K562 (cell line): ENCODE results near the gene NPEPL1. TPM values are rescaled to one million over a fixed set of nuclear protein-coding genes. Genes with fewer than 3 reads are reported as not detected.

ENCODE experiments used
- ATAC-seq: fragments of 200-7000 bp; cut with Tn5 transposase; 3 replicates; pipeline ENCODE4 v1.9.1; 2020; ENCODE audit warnings: moderate library complexity
- BruUV-seq: library from RNA; stranded (reverse); fragments of 400-500 nt; replicated peaks from 2 replicates; lab custom pipeline; 2021; lab: Mats Ljungman, UMichigan
- CTCF ChIA-PET: fragments of 300-600 bp; formaldehyde crosslinking; extraction: SDS; loops from one replicate; lab custom pipeline; 2021; ENCODE audit warnings: low intra/inter-chr PET ratio; lab: Yijun Ruan, JAX
- POLR2A ChIA-PET: fragments of 300-600, 350-650 bp; sonication (Branson Sonifier 250); formaldehyde crosslinking; extraction: SDS; loops from one replicate; lab custom pipeline; 2021; ENCODE audit warnings: antibody characterized with exemption, inconsistent platforms; lab: Yijun Ruan, JAX
- DNase-seq, 4 experiments: peaks; one replicate each; pipeline versions ENCODE4 v3.0.0 to v3.0.0-alpha.2; 2011 to 2018; ENCODE audit warnings: low spot score in 3 of 4, mixed read lengths in 3 of 4; ENCODE audit errors: extremely low read depth in 1 of 4
- FAIRE-seq: peaks from 2 replicates; lab custom pipeline; 2011; peaks lifted over from hg19 to GRCh38; lab: Jason Lieb, UNC
- H2AFZ ChIP-seq: 2 replicates; pipeline ENCODE4 v1.6.0; 2011; ENCODE audit warnings: low read depth, low read length, control low read depth, inconsistent platforms
- H3K27ac ChIP-seq: fragments of 200-600 bp; 3 replicates; pipeline ENCODE4 v1.8.0; 2011; ENCODE audit warnings: low read depth, mild to moderate bottlenecking, control low read depth, inconsistent platforms, low read length, moderate library complexity, mixed read lengths; ENCODE audit errors: extremely low read depth
- H3K27me3 ChIP-seq, 2 experiments: fragments of 300-600 bp in 1 of 2; 2 replicates in 1 of 2; 3 replicates in 1 of 2; pipeline versions ENCODE4 v1.6.0 to v1.8.0; 2011; ENCODE audit warnings: inconsistent platforms in 2 of 2, low read length in 2 of 2, mild to moderate bottlenecking in 1 of 2, mixed read lengths in 1 of 2, moderate library complexity in 1 of 2; ENCODE audit not compliant: control insufficient read depth in 2 of 2, insufficient read depth in 2 of 2
- H3K36me3 ChIP-seq: fragments of 300-600 bp; 3 replicates; pipeline ENCODE4 v1.8.0; 2011; ENCODE audit warnings: mild to moderate bottlenecking, low read length, inconsistent platforms; ENCODE audit not compliant: control insufficient read depth, insufficient read depth
- H3K4me1 ChIP-seq, 2 experiments: fragments of 200-600 bp in 1 of 2; replicated peaks in 1 of 2; 2 replicates in 1 of 2; 3 replicates in 1 of 2; pipeline versions ENCODE4 v1.5.1 to v1.8.0; 2011; ENCODE audit warnings: inconsistent platforms in 2 of 2, low read length in 2 of 2, mild to moderate bottlenecking in 1 of 2, mixed read lengths in 1 of 2, moderate library complexity in 1 of 2; ENCODE audit not compliant: control insufficient read depth in 2 of 2, insufficient read depth in 2 of 2
- H3K4me2 ChIP-seq: 2 replicates; pipeline ENCODE4 v1.6.1; 2011; ENCODE audit warnings: low read length, control low read depth, inconsistent platforms, mixed read lengths; ENCODE audit not compliant: insufficient read depth
- H3K4me3 ChIP-seq: fragments of 200-600 bp; sonication (generic), shearing (Covaris generic); 2 replicates; pipeline ENCODE4 v1.5.1; 2016; ENCODE audit warnings: control low read depth, inconsistent platforms
- H3K79me2 ChIP-seq: fragments of 200-600 bp; 3 replicates; pipeline ENCODE4 v1.8.0; 2011; ENCODE audit warnings: low read length, inconsistent platforms; ENCODE audit not compliant: control insufficient read depth, insufficient read depth
- H3K9ac ChIP-seq, 2 experiments: 2 replicates each; pipeline versions ENCODE4 v1.6.0 to v1.6.1; 2011; ENCODE audit warnings: low read depth in 2 of 2, low read length in 2 of 2, control low read depth in 1 of 2, inconsistent platforms in 1 of 2, mild to moderate bottlenecking in 1 of 2, mixed read lengths in 1 of 2; ENCODE audit not compliant: insufficient read depth in 1 of 2
- H3K9me1 ChIP-seq: one replicate; pipeline ENCODE4 v1.6.0; 2011; ENCODE audit warnings: inconsistent platforms, mild to moderate bottlenecking, low read length, moderate library complexity; ENCODE audit not compliant: control insufficient read depth, insufficient read depth
- H3K9me3 ChIP-seq: replicated peaks from 2 replicates; pipeline ENCODE4 v1.5.1; 2011; ENCODE audit warnings: low read depth, low read length, inconsistent platforms; ENCODE audit not compliant: control insufficient read depth, insufficient read depth
- H4K20me1 ChIP-seq: replicated peaks from 2 replicates; pipeline ENCODE4 v1.6.1; 2011; ENCODE audit warnings: low read length, inconsistent platforms, mixed read lengths; ENCODE audit not compliant: control insufficient read depth, insufficient read depth
- CBX2 ChIP-seq: fragments of 200-600 bp; sonication (generic); IDR thresholded peaks from one replicate; pipeline ENCODE4 v1.6.1; 2012; ENCODE audit warnings: mild to moderate bottlenecking, low read length, inconsistent platforms; ENCODE audit not compliant: insufficient read depth, poor library complexity, severe bottlenecking
- CEBPB ChIP-seq: fragments of 450-650 bp; IDR thresholded peaks from 2 replicates; pipeline ENCODE4 v1.6.1; 2016; ENCODE audit warnings: missing genetic modification characterization, missing compliant biosample characterization
- KDM4B ChIP-seq, 2 experiments: fragments of 450-650 bp in 1 of 2; sonication (generic) in 1 of 2; IDR thresholded peaks; 2 replicates each; pipeline ENCODE4 v1.6.1; 2016 to 2017; ENCODE audit warnings: borderline replicate concordance in 2 of 2, antibody characterized with exemption in 1 of 2, low read depth in 1 of 2, mild to moderate bottlenecking in 1 of 2
- MEF2A ChIP-seq: IDR thresholded peaks from 2 replicates; pipeline ENCODE4 v1.6.1; 2011; ENCODE audit warnings: low read depth, mild to moderate bottlenecking, low read length, moderate library complexity; ENCODE audit not compliant: control insufficient read depth
- MLLT1 ChIP-seq, 2 experiments: fragments of 450-650 bp; IDR thresholded peaks; 2 replicates each; pipeline ENCODE4 v1.6.1; 2016
- TSC22D4 ChIP-seq: fragments of 450-650 bp; IDR thresholded peaks from 2 replicates; pipeline ENCODE4 v1.6.1; 2016; ENCODE audit warnings: missing genetic modification characterization, missing biosample characterization, control low read depth
- ZFP1 ChIP-seq: fragments of 450-650 bp; formaldehyde crosslinking; IDR thresholded peaks from 2 replicates; pipeline ENCODE4 v1.4.0; 2020; ENCODE audit warnings: mild to moderate bottlenecking, mixed read lengths
- ZNF431 ChIP-seq: sonication (generic); formaldehyde crosslinking; IDR thresholded peaks from 2 replicates; pipeline ENCODE4 v1.8.0; 2022; ENCODE audit warnings: mild to moderate bottlenecking, missing genetic modification reagents
- ZNF445 ChIP-seq: fragments of 250-450 bp; sonication (Bioruptor Pico); IDR thresholded peaks from 2 replicates; pipeline ENCODE4 v1.4.0; 2020; ENCODE audit warnings: low read depth, mild to moderate bottlenecking, moderate library complexity
- WGBS: fragments of 100-300 bp; shearing (Covaris generic); methylation state at CpG from one replicate; pipeline ENCODE4 v1.1.6; 2016; ENCODE audit warnings: low coverage, mixed read lengths; ENCODE audit not compliant: insufficient coverage; ENCODE audit errors: missing lambda C conversion rate; 5-methylcytosine and 5-hydroxymethylcytosine counted together
- in situ Hi-C: fragments of 300-500 bp; cut with MboI; formaldehyde crosslinking; loops from 4 replicates; pipeline ENCODE4 v1.15.0; 2018; ENCODE audit warnings: inconsistent platforms, mixed read lengths
- intact Hi-C: fragments of 100-400 bp; cut with micrococcal nuclease; formaldehyde crosslinking; loops from 2 replicates; pipeline ENCODE4 v1.14.2; 2022
- polyA plus RNA-seq, 8 experiments: library from polyadenylated mRNA; depleted of rRNA in 4 of 8; stranded (reverse) in 5 of 8; unstranded in 3 of 8; fragments of >200 nt; fragmentation: Nextera tagmentation in 2 of 8; fragmentation: Illumina TruSeq in 1 of 8; extraction: Ambion mirVana in 2 of 8; extraction: Trizol in 1 of 8; gene quantifications; 2 replicates each; pipeline versions ENCODE4 v1.2.1 to v1.2.3, GENCODE V29; 2011 to 2014; ENCODE audit warnings: inconsistent platforms in 1 of 8, missing spikeins in 1 of 8
- total RNA-seq, 7 experiments: library from RNA; depleted of rRNA in 6 of 7; stranded (reverse); fragments of >200 nt in 6 of 7; fragmentation: Illumina TruSeq in 2 of 7; extraction: Trizol in 2 of 7; gene quantifications; 2 replicates each; pipeline versions ENCODE4 v1.2.1 to v1.2.3, GENCODE V29; 2011 to 2021; ENCODE audit warnings: low replicate concordance in 1 of 7

Gene NPEPL1
- total and polyA plus RNA-seq, 9 of the 15 experiments (the other 6 are each of a cell fraction or from before 2014, with no cell fraction given): 0.04 to 5.6 (median 0.94) TPM

- Histone ChIP-seq H3K4me1 (no peaks in the 10 kb centered on the region; a peak in 1 of 5 replicates), H3K36me3 (peaks cover 45% of the 10 kb centered on the region; the same call in 2 of the 3 replicates)
- TF ChIP-seq ZNF445 (CRISPR knock-in tag): no peak
- no peak for TF ChIP-seq ZFP1 (CRISPR knock-in tag)
- TF ChIP-seq TSC22D4 (tag): no peak
- no peak for TF ChIP-seq CEBPB
- no peak for TF ChIP-seq MLLT1 (IDR thresholded peaks at IDR 0.05)
- no peak for TF ChIP-seq KDM4B (IDR thresholded peaks at IDR 0.05; ENCODE audit: borderline replicate concordance in 2 of 2, low read depth in 1 of 2)
- TF ChIP-seq ZNF431 (CRISPR knock-in tag): no peak
- no peak for TF ChIP-seq MEF2A
- TF ChIP-seq CBX2: no peak
- TF ChIP-seq, all 486 proteins: peak for 0
- POLR2A ChIA-PET: interaction anchor here (0.6 to 2.8 kb wide), 4 partner anchors 8 to 370 kb away, joined by 3 to 8 read pairs (median 4); partner anchors contain the start of gene STX16
- CTCF ChIA-PET: no interaction called here
- in situ Hi-C loops: no loop called here
- no peak for DNase-seq
- Histone ChIP-seq H3K4me3 (no peak overlapping the region), H3K9ac (no peak overlapping the region), H3K79me2 (peaks cover 77% of the 10 kb centered on the region), H4K20me1 (no peaks in the 10 kb centered on the region; the same call in 1 of the 2 replicates), H3K27me3 (no peaks in the 10 kb centered on the region), H2AFZ (no peak overlapping the region), H3K9me1 (no peaks in the 10 kb centered on the region), H3K27ac (peak overlapping the region; percentile 18; the same call in 1 of the 3 replicates), H3K4me2 (no peak overlapping the region), H3K9me3 (no peaks in the 10 kb centered on the region)
- no peak for FAIRE-seq
- 89% methylated on average over 11 of the region's 12 CpGs for WGBS
- intact Hi-C loops: no loop called here
- no peak for ATAC-seq
- no TSS peak for BruUV-seq
Observed at GRCh38 chr20:58661598-58662473, 30.8 kb upstream of the NPEPL1 start.
